ENCODE measurements around the gene TSPY2. TPM values are rescaled to one million over a fixed set of nuclear protein-coding genes. Genes with fewer than 3 reads are reported as not detected.
"Not testable (repeated sequence)": the region's sequence is repeated elsewhere in the genome, so short reads cannot be mapped to it uniquely, and the experiment has no call there.

TSPY2 gene
- polyA plus RNA-seq (2011; rRNA removed) (not detected in 2 replicates), polyA plus RNA-seq (2017; fragmentation: RNase III; extraction: RNeasy Plus Mini Kit Qiagen cat#74134 plus additional on column Dnase treatment) (not detected in 3 replicates), polyA minus RNA-seq (2011; rRNA and poly(A)+ RNA removed) (not detected in 2 replicates)
- polyA plus RNA-seq (2012; cell fraction: cytosol; rRNA removed), result not detected in 2 replicates
- polyA plus RNA-seq (2012; cell fraction: nucleus; rRNA removed), result not detected in 2 replicates

- H3K4me3 ChIP-seq; FAIRE-seq; H3K4me2 ChIP-seq; CTCF ChIA-PET; ATAC-seq; DNase-seq (ENCODE audit: low read depth in 1 of 2, low spot score in 1 of 2); H3K4me1 ChIP-seq; H3K27ac ChIP-seq; H3K9me3 ChIP-seq; POLR2A ChIA-PET: not testable (repeated sequence)
- WGBS (ENCODE audit: missing lambda C conversion rate), result no CpG with 5 or more reads among the region's 27 CpGs
Measured at GRCh38 chrY:6245923-6246322, at the start of gene TSPY2. Gene TSPY2 (plus strand): TSS chrY:6246223. CDS start chrY:6246269, 46 bp downstream.

- ATAC-seq; H3K4me2 ChIP-seq; H3K27ac ChIP-seq; H3K4me3 ChIP-seq; POLR2A ChIA-PET; H3K4me1 ChIP-seq; CTCF ChIA-PET; H3K9me3 ChIP-seq; FAIRE-seq; DNase-seq (ENCODE audit: low read depth in 1 of 2, low spot score in 1 of 2): not testable (repeated sequence)
Measured at GRCh38 chrY:6209565-6209964, 36.5 kb upstream of the TSPY2 start.

- H3K4me1 ChIP-seq; ATAC-seq; H3K9me3 ChIP-seq; DNase-seq (ENCODE audit: low read depth in 1 of 2, low spot score in 1 of 2); POLR2A ChIA-PET; H3K27ac ChIP-seq; FAIRE-seq; CTCF ChIA-PET; H3K4me2 ChIP-seq; H3K4me3 ChIP-seq: not testable (repeated sequence)
- 0% methylated on average over 1 of the region's 1 CpG for WGBS (ENCODE audit: missing lambda C conversion rate)
Measured at GRCh38 chrY:6217045-6217444, 29.0 kb upstream of the TSPY2 start.

- H3K4me3 ChIP-seq; DNase-seq (ENCODE audit: low read depth in 1 of 2, low spot score in 1 of 2); CTCF ChIA-PET; H3K9me3 ChIP-seq; H3K4me1 ChIP-seq; ATAC-seq; FAIRE-seq; H3K4me2 ChIP-seq; H3K27ac ChIP-seq; POLR2A ChIA-PET: not testable (repeated sequence)
- WGBS (ENCODE audit: missing lambda C conversion rate), result 6% methylated on average over 2 of the region's 4 CpGs
Measured at GRCh38 chrY:6269839-6270238, 23.8 kb downstream of the TSPY2 start.
